Fibroblast of skin of right biceps (primary cell): Measurements from ENCODE around the gene SERPINA3.
"Not testable (repeated sequence)": the region's sequence is repeated elsewhere in the genome, so short reads cannot be mapped to it uniquely, and the experiment has no call there.

ENCODE experiments used
- DNase-seq: peaks from one replicate; pipeline ENCODE4 v3.0.0-alpha.2; 2013

The SERPINA3 gene

GRCh38 chr14:94636744-94637412 is 24.7 kb downstream of the SERPINA3 start:
- no peak for DNase-seq

DNA sequence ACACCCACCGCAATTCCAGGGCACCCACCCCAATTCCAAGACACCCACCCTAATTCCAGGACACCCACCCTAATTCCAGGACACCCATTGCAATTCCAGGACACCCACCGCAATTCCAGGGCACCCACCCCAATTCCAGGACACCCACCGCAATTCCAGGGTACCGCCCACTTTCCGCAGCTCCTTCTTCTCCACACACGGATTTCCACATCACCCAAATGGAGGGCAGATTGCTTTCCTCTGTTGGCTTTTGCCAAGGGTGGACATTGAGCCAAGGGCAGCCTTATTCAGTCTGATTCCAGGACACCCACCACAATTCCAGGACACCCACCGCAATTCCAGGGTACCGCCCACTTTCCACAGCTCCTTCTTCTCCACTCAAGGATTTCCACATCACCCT is 25.6 kb downstream of the SERPINA3 start:
- not testable (repeated sequence) for DNase-seq

- no peak for DNase-seq
These were observed 26.1 kb downstream of the SERPINA3 start for GRCh38 chr14:94638339-94638738.

DNA sequence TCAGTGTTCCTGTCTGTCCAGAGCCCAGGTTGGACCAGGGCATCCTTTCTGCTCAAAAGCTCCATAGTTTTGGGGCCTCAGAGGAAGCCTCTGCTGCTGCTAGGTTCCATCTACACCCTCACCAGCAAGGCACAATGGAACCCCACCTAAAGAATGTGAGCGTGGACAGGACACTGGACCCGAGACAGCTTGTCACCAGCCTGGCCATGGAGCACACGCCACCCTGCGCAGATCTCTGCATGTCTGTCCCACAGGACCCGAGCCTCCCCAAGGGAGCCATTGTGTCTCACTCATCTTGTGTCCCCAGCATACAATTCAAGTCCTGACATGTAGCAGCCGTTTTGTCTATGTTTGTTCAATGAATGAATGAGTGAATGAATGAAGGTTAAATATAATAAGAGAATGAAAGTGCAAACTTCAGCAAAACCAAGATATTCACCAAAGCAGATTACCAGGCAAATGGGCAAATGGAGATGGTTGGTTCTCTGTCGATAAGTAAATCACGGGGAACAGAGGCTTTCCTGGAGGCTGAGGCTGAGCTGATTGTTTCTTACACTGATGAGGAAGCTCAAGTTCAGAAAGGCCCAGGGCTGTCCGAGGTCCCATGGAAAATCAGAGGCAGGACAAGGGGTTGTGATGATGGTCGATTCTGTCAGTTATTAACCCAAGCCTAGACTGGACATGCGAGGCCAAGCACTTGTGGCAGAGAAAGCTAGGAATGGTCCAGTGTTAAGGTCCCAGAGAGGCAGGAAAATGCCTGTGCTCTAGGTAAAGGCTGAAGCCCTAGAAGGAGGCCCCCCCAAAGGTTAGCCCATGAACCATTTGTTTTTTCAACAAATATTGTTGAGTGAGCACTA is 27.0 kb downstream of the SERPINA3 start:
- DNase-seq, result no peak

DNA sequence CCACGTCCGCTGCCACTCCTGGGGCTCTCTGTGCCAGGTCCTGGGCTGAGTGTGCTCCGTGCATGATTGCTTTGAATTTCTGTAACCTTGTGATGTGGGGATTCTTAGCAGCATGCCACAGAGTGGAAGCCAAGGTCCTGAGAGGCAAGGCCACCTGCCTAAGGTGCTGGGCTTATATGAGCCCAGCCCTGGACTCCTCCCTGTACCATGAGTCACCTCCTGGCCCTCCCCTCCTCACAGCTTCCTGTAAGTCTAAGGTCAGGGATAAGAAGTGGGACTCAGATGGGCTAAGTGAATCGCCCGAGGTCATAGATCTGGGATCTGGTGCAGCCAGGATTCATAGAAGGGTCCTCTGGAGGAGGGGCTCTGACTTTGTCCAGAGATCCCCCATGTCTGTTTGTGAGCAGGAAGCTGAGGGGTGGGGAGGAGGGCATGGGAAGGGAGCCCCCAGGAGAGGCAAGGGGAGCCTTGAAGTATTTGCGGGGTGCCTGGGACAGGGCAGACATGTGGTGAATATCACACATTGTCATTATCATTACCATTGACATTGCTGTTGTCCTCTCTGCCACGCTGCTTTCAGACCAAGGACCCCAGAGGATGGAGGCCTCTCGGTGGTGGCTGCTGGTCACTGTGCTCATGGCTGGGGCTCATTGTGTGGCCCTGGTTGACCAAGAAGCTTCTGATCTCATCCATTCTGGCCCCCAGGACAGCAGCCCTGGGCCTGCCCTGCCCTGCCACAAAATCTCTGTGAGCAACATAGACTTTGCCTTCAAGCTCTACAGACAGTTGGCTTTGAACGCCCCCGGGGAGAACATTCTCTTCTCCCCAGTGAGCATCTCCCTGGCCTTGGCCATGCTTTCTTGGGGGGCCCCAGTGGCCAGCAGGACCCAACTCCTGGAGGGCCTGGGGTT is 28.8 kb downstream of the SERPINA3 start:
- DNase-seq, result no peak

DNA sequence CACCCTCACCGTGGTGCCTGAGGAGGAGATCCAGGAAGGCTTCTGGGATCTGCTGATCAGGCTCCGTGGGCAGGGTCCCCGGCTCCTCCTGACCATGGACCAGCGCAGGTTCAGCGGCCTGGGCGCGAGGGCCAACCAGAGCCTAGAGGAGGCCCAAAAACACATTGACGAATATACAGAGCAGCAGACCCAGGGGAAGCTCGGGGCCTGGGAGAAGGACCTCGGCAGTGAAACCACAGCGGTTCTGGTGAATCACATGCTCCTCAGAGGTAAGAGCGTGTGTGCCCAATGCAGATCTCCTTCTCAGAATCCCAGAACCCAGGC is 29.4 kb downstream of the SERPINA3 start:
- DNase-seq, result no peak

- DNase-seq, result no peak
These were observed 31.3 kb downstream of the SERPINA3 start for GRCh38 chr14:94643316-94644101.

- DNase-seq, result no peak
These were observed 31.9 kb downstream of the SERPINA3 start for GRCh38 chr14:94644102-94644535.

DNA sequence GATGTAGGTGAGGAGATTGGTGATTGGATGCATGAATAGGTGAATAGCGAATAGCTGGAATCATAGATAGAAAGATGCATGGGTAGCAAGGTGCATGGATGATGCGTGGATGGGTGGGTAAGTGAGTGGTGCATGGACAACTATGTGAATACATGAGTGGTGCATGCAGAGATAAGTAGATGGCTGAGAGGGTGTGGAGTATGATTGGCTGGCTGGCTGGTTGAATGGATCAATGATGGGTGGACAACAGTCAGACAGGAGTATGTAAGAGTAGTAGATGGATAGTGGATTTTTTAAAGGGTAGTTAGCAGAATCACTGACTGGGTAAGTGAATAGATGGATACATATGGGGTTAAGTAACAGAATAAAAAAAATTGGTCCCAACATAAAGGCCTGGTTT is 33.9 kb downstream of the SERPINA3 start:
- DNase-seq, result no peak

- peak; percentile 20 for DNase-seq
These were observed 34.3 kb downstream of the SERPINA3 start for GRCh38 chr14:94646481-94646880.

DNA sequence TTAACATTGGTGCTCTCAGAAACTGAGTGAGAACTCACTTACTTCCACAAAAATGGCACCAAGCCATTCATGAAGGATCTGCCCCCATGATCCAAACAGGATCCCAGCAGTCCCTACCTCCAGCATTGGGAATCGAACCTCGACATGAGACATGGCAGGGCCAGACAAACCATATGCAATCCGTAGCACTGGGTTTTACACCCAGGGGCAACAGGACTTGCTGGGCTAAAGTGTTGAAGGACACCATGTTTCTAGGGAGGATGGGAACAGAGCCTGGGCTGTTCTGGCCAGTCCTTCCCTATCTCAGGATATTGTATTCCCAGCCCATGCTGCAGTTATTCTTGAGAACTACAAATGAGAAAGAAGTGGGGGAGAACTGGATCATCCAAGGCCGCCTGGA is 36.6 kb downstream of the SERPINA3 start:
- no peak for DNase-seq

DNA sequence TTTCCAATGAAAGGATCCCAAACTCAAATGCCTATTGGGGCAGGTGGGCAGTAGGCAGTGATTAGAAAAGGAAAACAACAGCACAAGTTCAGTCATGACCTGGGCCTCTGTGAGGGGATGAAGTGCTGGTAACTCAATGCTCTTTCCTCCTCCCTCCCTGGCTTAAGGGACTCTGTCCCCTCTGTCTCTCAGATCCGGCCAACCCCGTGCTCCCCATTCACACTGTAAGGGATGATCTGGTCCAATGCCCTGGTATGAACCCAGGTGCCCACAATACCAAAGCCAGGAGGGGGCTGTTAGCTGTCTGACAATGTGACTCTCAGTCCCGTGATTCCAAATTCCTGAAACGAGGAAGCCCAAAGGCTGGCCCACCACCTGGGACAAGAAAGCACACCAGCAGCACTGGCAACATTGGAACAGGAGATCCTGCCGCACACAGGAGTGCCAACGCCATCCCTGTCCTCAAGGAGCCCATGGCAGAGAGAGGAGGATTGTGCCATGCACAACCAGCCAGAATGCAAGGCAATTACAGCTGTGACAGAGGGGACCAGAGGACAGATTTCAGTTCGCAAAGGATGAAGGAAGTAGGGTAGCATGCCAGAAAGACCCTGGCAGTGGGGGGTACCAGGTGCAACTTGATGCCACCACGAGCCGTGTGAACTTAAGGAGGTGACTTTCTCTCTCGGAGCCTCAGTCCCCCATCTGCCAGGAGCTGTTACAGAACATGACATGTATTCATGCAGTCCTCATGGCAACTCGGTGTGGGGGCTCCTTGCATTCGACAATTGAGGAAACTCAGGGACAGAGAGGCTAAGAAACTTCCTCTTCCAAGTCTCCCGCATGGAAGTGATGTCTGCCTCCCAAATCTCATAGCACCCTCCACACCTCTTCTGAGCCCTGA is 37.6 kb downstream of the SERPINA3 start:
- DNase-seq, result no peak

DNA sequence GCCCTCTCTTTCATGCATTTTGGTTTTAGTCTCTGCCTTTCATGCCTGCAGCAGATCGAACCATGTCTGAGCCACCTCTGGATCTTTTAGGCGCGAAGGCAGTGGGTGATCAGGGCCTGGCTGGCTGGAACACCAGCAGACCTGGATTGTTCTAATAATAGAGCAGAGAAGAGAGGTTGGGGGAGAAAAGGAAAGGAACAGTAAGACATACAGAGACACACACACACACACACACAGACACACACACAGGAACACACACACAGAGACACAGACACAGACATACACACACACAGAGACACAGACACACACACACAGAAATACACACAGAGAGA is 38.2 kb downstream of the SERPINA3 start:
- no peak for DNase-seq

DNA sequence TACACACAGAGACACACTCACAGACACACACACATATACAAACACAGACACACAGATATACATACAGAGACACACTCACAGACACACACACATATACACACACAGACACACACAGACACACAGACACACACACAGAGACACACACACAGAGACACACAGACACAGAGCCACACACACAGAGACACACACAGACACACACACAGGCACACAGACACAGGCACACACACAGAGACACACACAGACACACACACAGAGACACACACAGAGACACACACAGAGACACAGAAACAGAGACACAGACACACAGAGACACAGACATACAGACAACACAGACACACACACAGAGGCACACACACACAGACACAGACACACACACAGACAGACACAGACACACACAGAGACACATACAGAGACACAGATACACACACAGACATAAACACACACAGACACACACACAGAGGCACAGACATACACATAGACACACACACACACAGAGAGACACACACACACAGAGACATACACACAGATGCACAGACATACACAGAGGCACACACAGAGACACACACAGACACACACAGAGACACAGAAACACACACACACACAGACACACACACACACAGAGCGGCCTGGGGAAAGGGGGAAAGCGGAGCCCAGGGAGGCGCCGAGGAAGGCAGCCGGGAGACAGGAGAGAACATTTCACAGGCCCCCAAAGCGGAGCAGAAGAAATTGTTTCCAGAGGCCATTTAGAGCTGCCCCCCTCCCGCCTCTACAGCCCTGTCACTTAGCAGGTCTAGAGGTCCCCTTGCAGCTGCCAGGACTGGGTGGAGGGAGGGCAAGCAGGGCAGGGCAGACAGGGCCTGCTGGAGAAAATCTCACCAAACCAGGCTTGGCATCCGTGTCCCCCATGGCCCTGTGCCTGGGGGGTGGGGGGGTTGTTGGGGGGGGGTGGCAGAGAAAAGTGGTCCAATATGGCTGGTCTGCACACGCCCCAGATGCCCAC is 38.9 kb downstream of the SERPINA3 start:
- no peak for DNase-seq

DNA sequence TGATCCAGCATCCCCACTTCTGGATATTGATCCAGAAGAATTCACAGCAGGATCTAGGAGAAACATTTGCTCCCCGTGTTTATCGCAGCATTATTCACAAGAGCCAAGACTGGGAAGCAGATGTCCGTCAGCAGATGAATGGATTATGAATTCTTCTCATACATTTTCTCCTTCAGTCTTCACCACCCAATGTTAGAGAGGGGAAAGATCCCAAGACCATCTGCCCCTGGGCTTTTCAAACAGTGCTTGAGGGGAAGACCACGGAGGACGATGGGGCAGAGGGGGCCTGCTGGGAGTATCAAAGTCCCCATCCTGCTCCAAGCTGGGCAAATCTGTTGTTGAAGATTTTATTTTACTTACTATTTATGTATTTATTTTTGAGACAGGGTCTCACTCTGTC is 41.1 kb downstream of the SERPINA3 start:
- no peak for DNase-seq

DNA sequence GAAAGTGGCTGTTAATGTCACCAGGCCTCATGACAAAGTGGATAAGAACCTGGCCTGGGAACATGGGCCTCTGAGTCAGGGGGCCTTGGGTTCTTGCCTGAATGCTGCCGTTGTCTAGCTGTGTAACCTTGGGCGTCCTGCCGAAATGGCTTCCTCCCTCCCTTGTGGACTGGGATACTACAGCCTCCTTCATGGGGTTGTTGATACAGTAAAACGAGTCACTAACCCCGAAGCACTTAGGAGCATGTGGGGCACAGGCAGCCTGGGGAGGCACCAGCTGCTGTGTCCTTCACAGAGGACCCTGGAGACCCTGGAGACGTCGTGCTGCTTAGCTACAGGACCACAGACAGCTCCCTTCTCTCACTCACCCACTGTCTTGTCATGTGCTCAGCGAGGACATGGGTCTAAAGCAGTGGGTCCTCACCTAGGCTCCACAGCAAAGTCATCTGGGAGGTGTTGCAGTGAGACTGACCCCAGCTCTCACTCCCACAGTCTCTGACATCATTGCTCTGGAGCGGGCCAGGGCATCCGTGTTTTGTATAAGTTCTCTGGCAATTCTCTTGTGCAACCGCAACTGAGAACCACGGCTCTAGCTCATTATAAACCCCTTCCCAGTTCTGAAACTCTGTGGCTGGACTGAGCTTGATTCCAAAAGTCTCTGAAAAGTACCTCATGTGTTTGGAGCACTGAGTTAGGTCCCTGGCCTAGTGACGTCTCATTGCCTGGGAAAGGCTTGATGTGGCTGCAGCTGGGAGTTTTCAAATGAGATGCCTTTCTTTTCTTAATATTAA is 42.1 kb downstream of the SERPINA3 start:
- no peak for DNase-seq

GRCh38 chr14:94655169-94655710 is 43.0 kb downstream of the SERPINA3 start:
- no peak for DNase-seq

- no peak for DNase-seq
These were observed 43.9 kb downstream of the SERPINA3 start for GRCh38 chr14:94656043-94656442.

DNA sequence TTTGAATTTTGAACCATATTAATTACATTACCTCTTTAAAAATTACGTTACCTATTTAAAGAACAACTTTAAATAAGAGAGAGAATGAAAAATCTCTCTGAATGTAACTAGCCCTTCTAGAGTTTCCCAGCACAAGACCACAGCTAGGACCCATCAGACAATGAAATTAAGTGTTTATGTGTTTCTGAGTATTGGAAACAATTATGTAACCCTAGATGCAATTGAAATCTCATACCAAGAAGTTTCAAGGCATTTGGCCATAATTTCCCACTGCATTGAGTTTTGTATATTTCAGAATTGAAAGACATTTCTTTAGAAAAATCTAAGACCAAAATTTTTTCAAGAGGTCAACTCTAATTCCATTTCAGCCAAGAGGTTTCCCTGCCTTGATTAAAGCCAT is 47.1 kb downstream of the SERPINA3 start:
- no peak for DNase-seq
